ENCODE measurements around the gene RNGTT.

RNGTT gene

GRCh38 chr6:88665131-88665530 is 298.3 kb downstream of the RNGTT start:
- H3K36me3 ChIP-seq (ENCODE audit: control insufficient read depth in 2 of 2, insufficient read depth in 1 of 2, low read length in 2 of 2), result no peaks in the 10 kb centered on the region
- H3K4me3 ChIP-seq (ENCODE audit: low read depth, low read length), result no peak overlapping the region
- ChIA-PET CTCF (no interaction called here), POLR2A (no interaction called here)
- H3K27ac ChIP-seq (ENCODE audit: extremely low read depth, low read depth, low read length), result no peak overlapping the region
- H3K4me1 ChIP-seq (ENCODE audit: control insufficient read depth, insufficient read depth, low read length), result no peaks in the 10 kb centered on the region
- no peaks in the 10 kb centered on the region for H3K9me3 ChIP-seq (ENCODE audit: control insufficient read depth, insufficient read depth, low read depth, low read length)
- TF ChIP-seq KLF8 (tag by site-specific recombination; IDR thresholded peaks at IDR 0.05), result no peak
- TF ChIP-seq ZNF223 (tag by site-specific recombination; IDR thresholded peaks at IDR 0.05), result no peak
- no peak for TF ChIP-seq ZNF747 (tag by site-specific recombination; IDR thresholded peaks at IDR 0.05)
- TF ChIP-seq ZNF133 (tag by site-specific recombination; IDR thresholded peaks at IDR 0.05), result no peak
- no peak for TF ChIP-seq PRDM10 (tag by site-specific recombination; IDR thresholded peaks at IDR 0.05)
- TF ChIP-seq ZNF626 (tag by site-specific recombination; IDR thresholded peaks at IDR 0.05), result no peak
- no peak for TF ChIP-seq ZNF423 (tag by site-specific recombination; IDR thresholded peaks at IDR 0.05)
- no peak for TF ChIP-seq ZBTB6 (tag by site-specific recombination; IDR thresholded peaks at IDR 0.05)
- TF ChIP-seq ZNF157 (tag by site-specific recombination; IDR thresholded peaks at IDR 0.05), result no peak
- no peak for TF ChIP-seq ZNF350 (tag by site-specific recombination; IDR thresholded peaks at IDR 0.05)
- TF ChIP-seq ZNF169 (tag by site-specific recombination; IDR thresholded peaks at IDR 0.05), result no peak
- TF ChIP-seq ZBTB11 (tag by site-specific recombination; conservative IDR thresholded peaks at IDR 0.05; ENCODE audit: low read depth), result no peak
- no peak for TF ChIP-seq ZNF621 (tag by site-specific recombination; IDR thresholded peaks at IDR 0.05)
- no peak for TF ChIP-seq ZSCAN23 (tag by site-specific recombination; IDR thresholded peaks at IDR 0.05)
- TF ChIP-seq KLF1 (tag by site-specific recombination; IDR thresholded peaks at IDR 0.05), result no peak
- no peak for TF ChIP-seq ZNF211 (tag by site-specific recombination; IDR thresholded peaks at IDR 0.05; ENCODE audit: low read depth)
- TF ChIP-seq ZNF18 (tag by site-specific recombination; IDR thresholded peaks at IDR 0.05), result no peak

DNA sequence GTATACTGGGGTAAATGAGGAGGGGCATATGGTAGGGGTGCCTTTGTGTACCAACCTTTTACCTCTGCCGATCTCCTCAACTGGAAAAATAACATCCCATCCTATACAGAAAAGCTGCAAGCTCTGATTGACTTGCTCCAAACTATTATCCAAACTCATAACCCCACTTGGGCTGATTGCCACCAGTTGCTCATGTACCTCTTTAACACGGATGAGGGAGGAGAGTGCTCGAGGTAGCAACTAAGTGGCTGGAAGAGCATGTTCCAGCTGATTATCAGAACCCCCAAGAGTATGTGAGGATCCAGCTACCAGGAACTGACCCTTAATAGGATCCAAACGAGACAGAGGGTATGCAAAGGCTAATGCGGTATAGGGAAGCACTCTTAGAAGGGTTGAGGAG is 299.6 kb downstream of the RNGTT start:
- Histone ChIP-seq H3K4me1 (ENCODE audit: control insufficient read depth, insufficient read depth, low read length) (no peaks in the 10 kb centered on the region), H3K27ac (ENCODE audit: extremely low read depth, low read depth, low read length) (no peak overlapping the region), H3K4me3 (ENCODE audit: low read depth, low read length) (no peak overlapping the region), H3K36me3 (ENCODE audit: control insufficient read depth in 2 of 2, insufficient read depth in 1 of 2, low read length in 2 of 2) (no peaks in the 10 kb centered on the region), H3K9me3 (ENCODE audit: control insufficient read depth, insufficient read depth, low read depth, low read length) (no peaks in the 10 kb centered on the region)
- ChIA-PET POLR2A (no interaction called here), CTCF (no interaction called here)
- TF ChIP-seq, protein P1, sequence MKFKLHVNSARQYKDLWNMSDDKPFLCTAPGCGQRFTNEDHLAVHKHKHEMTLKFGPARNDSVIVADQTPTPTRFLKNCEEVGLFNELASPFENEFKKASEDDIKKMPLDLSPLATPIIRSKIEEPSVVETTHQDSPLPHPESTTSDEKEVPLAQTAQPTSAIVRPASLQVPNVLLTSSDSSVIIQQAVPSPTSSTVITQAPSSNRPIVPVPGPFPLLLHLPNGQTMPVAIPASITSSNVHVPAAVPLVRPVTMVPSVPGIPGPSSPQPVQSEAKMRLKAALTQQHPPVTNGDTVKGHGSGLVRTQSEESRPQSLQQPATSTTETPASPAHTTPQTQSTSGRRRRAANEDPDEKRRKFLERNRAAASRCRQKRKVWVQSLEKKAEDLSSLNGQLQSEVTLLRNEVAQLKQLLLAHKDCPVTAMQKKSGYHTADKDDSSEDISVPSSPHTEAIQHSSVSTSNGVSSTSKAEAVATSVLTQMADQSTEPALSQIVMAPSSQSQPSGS (tag by site-specific recombination; IDR thresholded peaks at IDR 0.05; ENCODE audit: low read depth), result no peak
- peak; percentile 40; the same call in 1 of the 2 replicates for TF ChIP-seq SCRT2 (tag by site-specific recombination; IDR thresholded peaks at IDR 0.05)

Measured in HEK293 (cell line).